Measurements from ENCODE around the gene C1orf174.

DNA sequence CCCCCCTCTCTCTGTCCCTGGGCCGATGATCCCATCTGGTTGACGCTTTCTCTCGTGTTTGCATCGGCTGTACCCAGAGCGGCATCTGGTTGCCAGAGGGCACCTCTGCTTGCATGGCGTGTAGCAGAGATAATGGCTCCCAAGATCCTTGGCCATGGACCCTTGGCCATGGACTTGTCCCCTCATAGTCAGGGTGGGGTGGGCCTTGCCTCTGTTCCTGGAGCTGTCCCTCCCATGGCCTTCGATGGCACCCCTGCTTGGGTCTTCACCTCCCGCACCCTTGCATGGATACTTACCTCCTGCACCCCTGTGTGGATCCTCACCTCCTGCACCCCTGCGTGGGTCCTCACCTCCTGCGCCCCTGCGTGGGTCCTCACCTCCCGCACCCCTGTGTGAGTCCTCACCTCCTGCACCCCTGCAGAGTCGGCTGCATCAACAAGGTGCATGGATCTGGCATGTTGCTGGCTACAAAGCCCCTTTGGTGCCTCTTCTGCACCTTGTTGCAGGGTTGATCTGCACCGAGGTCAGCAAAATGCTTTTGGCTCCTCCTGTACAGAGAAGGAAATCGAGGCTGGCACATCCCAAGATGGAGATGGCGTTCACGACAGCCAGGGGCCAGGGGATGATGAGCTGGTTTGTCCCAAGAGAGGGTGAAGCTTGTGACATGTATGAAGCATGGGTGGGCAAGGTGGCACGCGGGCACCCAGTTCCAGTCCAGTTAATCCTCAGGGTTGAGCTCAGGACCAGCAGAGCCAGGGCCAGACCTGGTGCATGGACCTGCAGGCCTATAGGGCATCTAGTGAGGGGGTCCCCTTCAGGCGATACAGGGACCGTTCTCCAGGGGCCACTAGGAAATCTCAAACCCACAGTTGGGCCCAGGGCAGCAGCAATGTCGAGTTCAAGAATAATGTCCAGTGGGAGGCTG, 46.1 kb upstream of the C1orf174 start:
- TF ChIP-seq, protein P1, sequence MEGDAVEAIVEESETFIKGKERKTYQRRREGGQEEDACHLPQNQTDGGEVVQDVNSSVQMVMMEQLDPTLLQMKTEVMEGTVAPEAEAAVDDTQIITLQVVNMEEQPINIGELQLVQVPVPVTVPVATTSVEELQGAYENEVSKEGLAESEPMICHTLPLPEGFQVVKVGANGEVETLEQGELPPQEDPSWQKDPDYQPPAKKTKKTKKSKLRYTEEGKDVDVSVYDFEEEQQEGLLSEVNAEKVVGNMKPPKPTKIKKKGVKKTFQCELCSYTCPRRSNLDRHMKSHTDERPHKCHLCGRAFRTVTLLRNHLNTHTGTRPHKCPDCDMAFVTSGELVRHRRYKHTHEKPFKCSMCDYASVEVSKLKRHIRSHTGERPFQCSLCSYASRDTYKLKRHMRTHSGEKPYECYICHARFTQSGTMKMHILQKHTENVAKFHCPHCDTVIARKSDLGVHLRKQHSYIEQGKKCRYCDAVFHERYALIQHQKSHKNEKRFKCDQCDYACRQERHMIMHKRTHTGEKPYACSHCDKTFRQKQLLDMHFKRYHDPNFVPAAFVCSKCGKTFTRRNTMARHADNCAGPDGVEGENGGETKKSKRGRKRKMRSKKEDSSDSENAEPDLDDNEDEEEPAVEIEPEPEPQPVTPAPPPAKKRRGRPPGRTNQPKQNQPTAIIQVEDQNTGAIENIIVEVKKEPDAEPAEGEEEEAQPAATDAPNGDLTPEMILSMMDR (IDR thresholded peaks at IDR 0.05; ENCODE audit: low read length), result no peak
- no peak for TF ChIP-seq EZH2 (optimal IDR thresholded peaks at IDR 0.05; ENCODE audit: low read depth, low read length)
- TF ChIP-seq EZH2phosphoT487 (IDR thresholded peaks at IDR 0.05; ENCODE audit: low read length), result no peak

All from MM.1S (cell line).